Inflammatory macrophage treated with lipopolysaccharide for 4 hours (primary cell): Measurements from ENCODE around the gene AADACL4.

Experiments
- DNase-seq: peaks from one replicate; pipeline ENCODE4 v3.0.0-alpha.2; 2020

The AADACL4 gene

DNA sequence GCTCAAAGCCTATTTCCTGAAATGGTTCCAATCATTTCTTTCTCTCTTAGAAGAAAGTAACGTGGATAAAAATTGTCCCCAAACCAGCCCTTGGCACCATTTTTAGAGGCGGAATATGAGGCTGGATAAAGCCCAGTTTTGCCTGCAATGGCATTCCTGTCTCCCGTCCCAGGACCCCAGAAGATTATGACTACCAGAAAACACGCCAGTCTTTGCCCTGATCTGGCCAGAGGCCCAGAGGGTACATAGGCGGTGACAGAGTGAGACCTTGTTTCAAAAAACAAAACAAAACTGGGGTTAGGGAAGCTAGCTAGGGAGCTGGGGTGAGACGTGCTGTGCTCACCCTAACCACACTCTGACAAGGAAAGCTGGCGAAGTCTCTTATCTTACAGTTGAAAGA lies at the start of gene AADACL4:
TSS of gene AADACL4 (plus strand) at position 301 of the 400 bp plus-strand sequence. CDS start 462 bp downstream, outside the sequence.
- DNase-seq: no peak

DNA sequence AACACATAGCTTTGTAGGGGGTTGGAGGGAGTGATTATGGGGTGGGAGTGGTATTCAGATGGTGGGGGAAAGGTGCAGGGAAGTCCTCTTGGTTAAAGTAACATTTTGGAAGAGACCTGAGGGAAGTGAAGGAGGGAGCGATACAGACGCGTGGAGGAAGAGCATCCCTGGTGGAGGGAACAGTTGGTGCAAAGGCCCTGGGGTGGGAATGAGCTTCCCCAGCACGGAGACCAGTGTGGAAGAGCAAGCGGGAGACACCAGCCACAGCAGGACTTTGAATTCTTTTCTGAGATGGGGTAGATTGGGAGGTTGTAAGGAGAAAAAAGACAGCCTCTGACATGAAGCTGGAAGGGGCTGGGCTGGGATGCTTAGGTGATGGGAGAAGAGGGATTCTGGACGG lies 49.4 kb upstream of the AADACL4 start:
- DNase-seq: no peak

DNA sequence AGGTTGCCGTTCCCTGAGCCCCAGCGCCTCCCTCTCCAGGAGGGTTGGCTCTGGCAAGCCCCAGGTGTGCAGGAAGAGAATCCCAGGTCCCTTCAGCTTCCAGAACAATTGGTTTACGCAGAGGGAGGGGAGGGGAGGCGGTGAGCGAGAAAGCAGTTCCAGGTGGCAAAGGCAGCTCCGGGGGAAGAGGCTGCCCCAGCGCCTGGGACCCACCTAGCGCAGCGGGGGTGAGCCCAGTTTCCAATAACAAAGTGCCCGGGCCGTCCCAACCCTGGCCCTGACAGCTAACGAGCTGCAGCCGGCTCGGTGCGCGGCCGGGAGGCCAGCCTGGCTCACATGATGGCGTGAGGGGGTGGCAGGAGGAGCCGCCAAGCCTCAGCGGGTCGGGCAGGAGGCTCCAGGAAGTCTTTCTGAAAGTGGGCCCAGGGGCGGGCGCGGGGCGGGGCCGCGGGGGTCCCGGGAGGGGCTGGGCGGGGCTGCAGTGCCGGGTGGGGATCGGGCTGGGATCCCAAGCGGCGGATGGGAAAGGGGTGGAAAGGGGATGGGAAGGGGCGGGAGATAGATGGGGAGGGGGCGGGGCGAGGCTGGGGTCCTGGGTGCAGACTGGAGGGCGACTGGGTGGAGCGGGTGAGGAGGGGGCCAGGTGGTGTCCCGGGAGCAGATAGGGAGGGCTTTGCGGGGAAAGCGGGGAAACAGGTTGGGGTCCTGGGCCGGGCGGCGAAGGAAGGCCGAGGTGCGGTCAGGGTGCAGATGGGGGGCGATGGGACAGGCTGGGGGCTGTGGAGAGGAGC lies 48.7 kb upstream of the AADACL4 start:
- peak; percentile 63 for DNase-seq

DNA sequence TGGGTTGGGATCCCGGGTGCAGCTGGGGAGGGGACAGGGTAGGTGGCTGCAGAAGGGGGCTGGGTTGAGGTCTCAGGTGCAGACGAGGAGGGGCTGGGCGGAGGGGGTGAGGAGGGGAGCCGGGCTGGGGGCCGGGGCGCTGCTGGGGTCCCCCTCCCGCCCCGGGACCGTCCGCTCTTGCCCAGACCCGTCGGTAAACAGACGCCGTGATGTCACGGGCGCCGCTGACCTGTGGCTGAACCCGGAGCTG lies 48.2 kb upstream of the AADACL4 start:
- no peak for DNase-seq

DNA sequence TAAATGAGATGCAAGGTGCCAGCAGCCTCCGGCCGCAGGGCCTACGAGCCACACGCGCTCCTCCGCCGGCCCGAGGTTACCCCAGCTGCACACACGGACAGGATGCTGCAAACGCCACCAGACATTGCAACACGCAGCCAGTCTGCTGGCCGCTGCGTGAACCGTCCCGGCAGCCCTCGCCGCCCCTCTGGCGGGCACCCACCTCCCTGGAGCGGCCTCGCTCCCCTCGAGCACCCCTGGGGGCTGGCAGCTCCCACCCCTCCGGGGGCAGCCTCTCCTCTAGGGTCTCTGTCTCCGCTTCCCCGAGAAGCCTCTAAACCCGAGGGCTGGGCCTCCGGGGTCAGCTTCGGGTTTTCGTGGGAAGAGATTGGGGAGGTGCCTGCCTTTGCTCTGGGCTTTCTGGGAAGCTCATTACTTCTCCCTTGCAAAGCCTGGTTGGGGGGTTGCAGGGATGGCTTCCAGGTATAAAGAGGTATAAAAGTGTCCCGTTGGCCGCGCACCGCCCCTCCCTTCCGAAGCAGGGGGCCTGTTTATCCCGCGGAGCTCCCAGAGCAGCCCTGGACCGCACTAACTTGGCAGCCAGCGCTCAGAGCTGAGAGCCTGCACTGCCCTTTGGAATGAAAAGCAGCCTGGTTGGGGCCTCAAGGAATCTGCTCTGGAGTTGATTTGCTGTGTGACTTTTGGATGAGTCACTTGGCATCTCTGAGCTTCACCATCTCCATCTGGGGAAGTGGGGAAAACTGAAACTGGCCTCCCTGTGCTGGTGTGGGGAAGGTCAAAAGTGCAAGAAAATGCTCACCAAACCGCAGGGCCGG lies 47.7 kb upstream of the AADACL4 start:
- DNase-seq: peak; percentile 91

DNA sequence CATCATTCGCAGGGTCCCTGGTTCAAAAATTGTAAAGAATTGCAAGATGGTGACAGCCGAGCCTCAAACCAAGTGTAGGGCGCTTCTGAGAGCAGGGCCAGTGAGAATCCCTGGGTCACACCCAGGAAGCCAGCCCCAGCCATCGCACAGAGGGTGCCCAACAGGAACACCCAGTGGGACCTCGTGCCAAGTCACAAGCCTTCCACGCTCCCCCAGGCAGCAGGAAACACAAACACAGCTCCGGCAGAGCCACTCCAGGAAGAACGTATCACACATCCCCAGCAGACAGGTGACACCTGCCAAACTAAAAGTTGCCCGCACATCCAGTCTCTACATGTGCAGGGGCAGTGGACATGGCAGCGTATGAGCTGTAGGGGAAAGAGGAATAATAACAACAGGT lies 46.1 kb upstream of the AADACL4 start:
- peak; percentile 28 for DNase-seq

DNA sequence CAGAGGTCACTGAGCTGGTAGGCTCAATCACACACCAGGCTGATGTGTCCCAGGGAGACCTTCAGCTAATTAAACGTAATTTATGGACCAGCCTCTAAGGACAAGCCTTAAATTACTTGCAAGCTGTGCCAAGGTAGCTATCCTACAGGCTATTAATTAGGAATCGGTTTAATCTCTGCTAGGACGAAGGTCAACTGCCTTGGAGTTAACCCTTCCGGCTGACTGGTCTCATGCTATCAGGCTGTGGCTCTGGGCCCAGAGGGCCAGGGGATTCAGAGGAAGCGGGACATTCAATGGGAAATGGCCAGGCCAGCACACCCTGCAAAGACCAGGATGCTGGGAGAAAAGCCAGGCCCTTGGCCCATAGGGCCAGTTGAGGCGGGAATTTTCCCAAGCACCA lies 44.9 kb upstream of the AADACL4 start:
- no peak for DNase-seq

DNA sequence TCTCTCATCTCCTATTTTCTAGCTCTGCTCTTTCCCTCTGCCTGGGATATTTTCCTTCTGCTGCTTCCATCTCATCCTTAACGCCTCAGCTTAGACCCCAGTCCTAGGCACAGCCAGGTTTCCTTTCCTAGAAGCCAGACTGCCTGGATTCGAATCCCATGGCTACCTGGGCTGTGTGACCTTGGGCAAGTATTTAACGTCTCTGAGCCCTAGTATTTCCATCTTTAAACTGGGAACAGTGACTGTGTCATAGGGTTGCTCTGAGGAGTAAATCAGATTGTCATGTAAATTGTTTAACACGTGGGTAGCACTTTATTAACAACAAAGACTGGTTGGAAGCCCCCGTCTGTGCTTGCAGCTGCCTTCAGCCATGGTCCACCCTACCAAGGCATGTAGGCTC lies 44.2 kb upstream of the AADACL4 start:
- no peak for DNase-seq

DNA sequence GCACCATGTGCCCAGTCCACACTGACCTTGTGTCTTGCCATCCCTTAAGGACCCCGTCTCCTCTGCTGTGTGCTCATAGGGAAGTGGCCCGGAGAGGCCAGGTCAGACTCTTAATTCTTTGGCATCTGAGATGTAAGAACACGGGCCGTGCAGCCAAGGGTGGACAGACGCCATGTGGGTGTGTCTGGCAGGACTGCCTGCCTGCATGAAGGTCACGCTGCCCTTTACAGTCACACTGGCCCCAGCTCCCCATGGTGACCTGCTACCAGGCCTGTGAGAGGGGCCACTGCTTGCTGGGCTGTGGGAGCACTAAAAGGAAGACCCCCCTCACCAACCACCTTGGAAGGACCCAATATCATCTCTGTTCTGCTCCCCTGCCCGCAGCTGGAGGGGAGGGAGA lies 43.5 kb upstream of the AADACL4 start:
- DNase-seq: no peak

DNA sequence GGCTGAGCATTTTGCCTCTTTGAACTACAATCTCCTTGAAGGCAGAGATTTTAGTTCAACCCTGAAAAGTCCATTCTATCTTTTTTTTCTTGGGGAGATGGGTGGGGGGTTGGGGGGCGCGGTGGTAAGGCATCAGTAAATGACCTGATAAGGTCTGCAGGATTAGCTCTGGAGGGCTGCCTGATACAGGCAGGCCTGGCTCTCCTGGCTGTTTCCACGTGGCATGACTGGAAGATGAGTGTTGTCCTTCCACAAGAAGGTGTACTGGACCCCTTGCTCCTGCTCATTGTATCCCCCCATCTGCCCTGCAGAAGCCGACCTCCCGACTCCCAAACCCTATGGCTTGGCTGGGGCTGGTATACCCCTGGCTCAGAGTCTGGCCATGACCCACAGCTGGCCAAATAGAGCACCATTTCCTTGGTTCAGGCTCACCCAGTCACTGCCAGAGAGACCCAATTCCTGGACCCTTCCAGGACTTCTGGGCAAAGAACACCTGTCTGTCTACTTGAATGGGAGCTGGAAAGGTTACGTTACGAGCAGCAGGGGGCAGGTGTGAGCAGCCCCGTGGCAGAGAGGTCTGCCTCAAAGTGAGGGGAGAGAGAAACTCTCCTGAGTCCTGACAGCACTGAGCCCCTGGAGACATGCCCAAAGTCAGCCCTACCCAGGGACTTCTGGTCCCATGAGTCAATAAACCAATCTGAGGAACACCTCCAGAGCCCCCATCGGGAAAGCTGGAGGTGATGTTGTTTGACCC lies 42.8 kb upstream of the AADACL4 start:
- peak; percentile 26 for DNase-seq

DNA sequence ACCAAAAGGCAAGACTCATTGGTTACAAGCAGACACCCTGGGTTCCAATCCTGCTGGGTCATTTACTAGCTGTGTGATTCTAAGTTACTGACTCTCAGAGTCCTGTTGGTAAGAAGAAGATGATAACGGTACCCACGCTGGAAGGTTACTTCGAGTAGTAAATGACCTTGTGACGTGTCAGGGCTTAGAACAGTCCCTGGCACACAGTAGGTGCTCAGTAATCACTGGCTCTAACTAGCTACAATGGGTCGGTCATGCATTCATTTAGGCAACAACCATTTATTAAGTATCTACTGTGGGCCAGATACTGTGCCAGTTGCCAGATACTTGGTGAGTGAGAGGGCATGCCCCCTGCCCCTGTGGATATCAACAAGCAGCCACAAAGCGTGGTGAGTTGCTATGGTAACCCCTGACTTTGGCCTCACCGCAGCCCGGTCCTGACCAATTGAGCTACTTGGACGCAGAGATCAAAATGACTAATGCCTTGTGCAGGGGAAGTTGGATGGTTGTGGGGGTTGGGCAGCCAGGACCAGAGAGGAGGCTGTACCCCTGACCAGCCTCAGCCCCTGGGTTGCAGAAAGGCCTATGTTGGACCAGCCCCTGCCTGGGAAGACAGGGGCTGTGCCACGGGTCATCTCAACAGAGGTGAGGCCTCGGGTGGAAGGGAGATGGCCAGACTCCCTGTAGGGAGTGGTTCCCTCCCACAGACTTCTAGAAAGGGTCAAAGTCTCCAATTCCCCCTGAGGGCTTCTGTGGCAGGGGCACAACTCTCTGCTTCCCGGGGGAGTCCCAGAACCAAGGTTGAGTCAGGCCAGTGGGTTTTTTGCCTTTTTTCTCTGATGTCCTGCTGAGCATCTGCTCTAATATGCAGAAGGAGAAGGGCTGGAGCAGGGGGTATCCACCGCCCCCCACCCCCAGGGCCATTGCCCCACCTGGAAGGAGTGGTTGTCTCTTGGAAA lies 41.9 kb upstream of the AADACL4 start:
- peak; percentile 79 for DNase-seq

DNA sequence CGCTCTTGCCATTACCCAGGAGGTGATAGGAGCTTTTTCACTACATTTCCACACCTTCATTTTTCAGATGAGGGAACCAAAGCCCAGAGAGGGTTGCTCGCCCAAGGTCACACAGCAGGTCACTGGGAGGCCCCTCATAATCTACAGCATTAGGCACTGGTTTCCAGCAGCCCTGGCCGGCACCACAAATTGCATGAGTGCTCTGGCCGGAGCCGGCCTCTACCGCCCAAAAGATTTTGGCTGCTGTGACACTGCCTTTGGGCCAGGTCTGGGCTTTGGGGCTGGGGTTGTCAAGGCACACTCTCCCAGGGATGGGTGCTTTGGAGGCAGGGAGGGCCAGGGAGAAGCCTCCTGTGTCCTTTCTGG lies 41.2 kb upstream of the AADACL4 start:
- no peak for DNase-seq

DNA sequence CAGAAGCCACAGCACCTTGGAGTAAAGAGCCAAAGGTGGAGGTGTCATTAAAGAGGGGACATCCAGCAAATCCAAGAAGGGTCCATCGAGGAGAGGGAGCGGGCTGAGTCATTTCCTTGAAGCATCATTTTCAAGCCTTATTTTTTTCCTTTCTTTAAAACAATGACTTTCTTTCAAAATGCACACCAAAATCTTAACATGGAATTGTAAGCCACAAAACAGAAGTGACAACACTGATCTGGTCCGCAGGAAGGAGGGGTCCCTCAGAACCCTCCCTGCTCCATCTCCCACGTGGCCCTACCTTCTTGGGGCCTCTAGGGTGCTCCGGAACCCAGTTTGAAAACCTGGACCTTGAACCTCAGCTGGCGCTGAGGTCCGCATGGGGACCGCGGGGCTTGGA lies 40.7 kb upstream of the AADACL4 start:
- no peak for DNase-seq

DNA sequence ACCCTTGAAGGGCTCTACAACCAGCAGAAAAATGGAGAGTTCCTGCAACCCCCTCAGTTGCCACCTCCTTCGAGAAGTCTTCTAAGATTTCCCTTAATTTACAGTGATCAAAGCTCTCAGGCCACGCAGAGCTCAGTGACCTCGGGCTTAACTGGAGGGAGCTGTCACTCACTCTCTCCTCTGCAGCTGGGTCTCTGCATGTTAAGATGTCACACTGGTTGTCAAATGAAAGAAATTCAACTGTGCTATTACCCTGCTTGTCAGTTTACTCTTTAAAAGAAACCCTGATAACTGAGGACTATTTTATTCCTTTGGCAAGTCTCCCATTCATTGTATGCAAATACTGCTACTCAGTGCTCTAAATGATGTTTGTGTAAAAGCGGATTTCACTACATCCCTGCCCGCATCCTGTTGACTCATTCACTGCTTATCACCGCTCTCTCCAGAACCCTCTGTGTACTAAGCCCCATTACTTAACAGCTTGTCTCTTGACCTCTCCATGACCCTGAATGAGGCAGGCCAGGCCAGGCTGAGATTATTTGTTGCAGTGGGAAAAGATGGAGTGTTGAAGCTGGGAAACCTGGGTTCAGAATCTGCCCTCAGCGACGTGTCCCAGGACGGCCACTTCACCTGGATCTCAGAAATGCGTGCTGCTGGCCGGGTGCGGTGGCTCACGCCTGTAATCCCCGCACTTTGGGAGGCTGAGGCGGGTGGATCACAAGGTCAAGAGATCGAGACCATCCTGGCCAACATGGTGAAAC lies 39.6 kb upstream of the AADACL4 start:
- peak; percentile 97 for DNase-seq

DNA sequence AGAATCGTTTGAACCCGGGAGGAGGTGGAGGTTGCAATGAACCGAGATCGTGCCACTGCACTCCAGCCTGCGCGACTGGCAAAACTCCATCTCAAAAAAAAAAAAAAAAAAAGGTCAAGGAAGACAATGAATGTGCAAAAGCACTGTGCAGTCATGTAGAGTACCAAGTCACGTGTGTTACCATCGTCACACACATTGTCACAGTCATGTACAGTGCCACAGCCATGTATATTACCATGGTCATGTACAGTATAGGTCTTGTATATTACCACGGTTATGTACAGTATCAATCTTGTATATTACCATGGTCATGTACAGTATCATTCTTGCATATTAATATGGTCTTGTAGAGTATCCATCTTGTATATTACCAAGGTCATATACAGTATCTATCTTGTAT lies 38.9 kb upstream of the AADACL4 start:
- DNase-seq: no peak

DNA sequence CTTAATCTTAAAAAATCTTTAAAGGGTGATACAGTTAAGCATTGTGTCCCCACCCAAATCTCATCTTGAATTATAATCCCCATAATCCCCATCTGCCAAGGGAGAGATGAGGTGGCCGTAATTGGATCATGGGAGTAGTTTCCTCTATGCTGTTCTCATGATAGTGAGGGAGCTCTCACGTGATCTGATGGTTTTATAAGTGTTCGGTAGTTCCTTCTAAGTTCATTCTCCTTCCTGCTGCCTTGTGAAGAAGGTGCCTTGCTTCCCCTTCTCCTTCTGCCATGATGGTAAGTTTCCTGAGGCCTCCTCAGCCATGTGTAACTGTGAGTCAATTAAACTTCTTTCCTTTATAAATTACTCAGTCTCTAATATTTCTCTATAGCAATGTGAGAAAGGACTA lies 36.6 kb upstream of the AADACL4 start:
- DNase-seq: peak; percentile 32

DNA sequence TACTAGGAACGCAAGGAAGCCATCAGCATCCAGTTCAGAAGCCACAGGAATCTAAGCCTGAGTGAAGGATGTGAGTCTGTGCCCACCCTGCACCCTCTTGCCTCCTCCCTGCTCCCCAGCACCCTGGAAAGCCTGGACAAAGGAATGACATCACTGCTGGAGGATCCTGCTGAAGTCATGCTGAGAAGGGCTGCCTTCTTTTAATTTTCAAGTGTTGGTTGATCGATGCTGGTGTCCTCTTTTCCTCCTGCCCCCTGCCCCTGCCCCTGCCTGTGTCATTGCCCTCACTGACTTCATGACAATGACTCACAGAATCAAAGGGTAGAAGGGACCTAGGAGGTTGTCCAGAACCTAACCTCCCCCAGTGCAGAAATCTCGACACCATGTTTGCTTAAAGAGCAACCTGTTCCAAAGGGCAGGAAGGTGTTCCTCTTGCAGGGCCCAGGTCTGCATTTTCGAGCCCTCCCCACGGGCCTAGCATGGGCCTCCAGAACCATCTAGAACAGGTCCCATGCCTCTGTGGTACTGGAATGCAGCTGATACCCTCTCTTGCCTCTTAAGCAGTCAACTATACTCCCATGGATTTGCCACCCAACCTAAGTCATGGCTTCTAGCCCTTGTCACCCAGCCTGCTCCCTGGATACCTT lies 35.5 kb upstream of the AADACL4 start:
- no peak for DNase-seq

DNA sequence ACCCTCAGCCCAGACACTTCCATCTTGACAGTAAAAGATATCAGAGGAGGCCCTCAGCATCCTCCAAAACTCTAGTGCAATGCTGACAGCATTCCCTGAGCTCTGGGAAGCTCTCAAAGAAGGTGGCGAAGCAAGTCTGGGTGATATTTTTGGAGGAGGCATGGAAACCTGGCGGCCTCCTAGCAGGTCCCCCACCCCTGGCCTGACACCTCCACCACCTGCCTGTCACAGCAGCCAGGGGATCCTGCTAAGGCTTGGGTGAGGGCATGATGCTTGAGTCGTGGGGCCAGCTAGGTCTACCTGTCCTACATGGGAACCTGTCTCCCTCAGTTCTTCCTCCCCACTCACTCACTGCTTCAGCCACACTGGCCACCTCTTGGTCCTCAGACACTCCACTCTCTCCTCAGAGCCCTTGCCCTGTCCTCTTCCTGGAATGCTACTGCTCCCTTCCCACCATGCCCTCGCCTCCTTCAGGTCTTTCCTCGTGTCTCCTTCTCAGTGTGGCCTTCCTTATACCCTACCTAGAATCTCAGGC lies 34.3 kb upstream of the AADACL4 start:
- no peak for DNase-seq

DNA sequence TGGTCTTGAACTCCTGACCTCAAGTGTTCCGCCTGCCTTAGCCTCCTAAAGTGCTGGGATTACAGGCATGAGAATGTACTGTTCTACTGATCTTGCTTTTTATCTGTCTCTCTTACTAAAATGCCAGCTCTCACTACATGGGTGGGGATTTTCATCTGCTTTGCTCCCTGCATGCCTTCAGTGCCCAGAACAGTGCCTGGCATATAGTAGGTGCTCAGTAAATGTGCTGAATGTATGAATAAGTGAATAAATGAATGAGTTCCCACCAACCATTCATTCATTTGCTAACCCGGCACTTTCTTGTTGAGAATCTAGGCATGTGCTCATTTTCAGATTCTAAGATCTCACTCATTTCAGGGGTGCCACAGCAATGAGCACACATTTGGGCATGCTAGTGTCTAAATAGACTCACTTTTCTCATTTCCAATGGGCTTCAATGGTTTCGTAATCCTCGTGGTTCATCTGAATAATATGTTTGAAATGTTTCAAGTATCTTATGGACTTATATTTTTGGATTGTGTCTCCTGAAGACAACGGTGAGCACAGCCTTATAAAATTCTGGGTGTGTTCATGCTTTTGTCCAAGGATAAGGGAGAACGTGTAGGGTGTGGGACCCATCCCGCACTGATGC lies 33.5 kb upstream of the AADACL4 start:
- DNase-seq: no peak

DNA sequence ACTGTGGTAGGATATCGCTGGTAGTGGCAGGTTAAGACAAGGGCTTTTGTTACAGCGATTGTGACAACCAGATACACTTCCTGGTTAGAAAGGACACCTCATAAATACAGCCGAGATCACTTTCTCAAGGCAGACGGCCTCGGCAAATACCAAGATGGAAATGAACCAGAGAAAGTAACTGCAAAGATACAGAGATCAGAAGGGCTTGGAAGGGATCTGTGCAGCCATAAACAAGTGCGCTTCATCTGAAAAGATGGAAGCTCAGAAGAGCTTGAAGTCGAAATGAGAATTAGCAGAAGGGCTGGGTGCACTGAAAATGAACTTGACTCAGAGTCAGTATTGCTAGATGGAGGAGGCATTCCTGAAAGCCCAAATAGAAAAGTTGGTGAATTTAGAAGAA lies 32.9 kb upstream of the AADACL4 start:
- DNase-seq: no peak

DNA sequence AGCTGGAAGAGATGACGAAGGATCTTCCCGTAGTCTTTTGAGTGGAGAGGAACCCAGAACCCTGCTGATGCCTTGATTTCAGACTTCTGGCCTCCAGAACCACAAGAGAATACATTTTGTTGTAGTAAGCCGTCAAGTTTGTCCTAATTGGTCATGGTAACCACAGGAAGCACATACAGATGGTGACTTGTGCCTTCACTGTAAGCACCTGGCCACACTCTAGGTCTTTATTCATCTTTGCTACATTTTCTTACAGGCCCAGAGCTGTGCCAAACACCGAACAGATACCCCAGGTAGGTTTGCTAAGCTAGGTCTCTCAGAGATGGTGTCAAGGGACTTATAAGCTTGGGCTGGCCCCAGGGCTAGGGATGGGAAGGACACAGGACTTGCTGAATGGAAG lies 30.7 kb upstream of the AADACL4 start:
- DNase-seq: no peak
